HG02973 (cell line): ENCODE results near the gene PSMG2.
"Not testable (repeated sequence)": the region's sequence is repeated elsewhere in the genome, so short reads cannot be mapped to it uniquely, and the experiment has no call there.

Experiments used
- ATAC-seq: cut with Tn5 transposase; IDR thresholded peaks from one replicate; pipeline ENCODE4 v1.9.1; 2021; ENCODE audit warnings: moderate library complexity; ENCODE audit not compliant: unreplicated experiment

PSMG2 gene

DNA sequence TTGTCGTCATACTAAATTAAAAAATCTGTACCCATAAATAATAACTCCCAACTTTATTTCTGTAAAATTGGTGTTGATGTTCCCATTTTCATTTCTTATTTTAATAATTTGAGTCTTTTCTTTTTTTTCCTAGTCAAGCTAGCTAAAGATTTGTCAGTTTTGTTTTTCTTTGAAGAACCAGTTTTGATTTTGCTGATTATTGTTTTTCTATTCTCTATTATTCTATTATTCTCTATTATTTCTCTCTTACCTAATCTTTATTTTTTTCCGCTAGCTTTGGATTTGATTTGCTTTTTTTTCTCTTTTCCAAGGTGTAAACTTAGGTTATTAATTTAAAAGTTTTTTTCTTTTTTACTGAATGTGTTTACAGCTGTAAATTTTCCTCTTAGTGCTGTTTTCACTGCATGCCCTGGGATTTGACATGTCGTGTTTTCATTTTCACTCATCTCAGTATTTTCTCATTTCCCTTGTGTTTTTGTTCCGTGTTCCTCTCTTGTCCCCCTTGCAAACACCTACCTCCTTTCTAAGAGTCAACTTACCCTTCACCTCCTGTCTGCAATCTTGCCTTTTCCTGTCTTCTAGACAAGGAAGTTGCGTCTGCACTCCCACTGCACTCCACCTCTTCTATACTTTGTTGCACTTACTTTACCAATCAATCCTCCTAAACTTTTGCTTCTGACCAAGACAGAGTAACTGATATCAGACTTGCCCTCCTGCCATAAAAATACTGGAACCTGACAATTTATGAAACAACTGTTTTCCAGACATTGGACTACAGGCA lies 18.8 kb downstream of the PSMG2 start:
- no peak for ATAC-seq

DNA sequence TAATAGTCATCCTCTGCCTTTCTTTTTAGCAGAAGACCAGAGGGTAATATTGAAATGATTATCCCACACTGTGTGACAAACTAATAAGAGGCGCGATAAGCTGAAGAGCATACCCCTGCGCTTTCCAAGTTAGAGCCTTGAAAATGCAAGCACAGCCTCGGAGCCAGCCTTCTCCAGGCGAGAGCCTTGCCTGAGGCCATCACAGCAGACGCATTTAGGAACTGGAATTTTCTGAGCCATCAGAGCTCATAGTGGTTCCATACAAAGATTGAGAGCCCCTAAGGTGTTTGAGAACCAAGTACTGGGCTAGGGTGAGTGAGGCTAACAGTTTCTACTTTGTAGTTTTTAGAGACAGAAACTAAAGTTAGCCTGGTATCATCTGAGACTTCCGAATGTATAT lies 19.9 kb downstream of the PSMG2 start:
- ATAC-seq: no peak

DNA sequence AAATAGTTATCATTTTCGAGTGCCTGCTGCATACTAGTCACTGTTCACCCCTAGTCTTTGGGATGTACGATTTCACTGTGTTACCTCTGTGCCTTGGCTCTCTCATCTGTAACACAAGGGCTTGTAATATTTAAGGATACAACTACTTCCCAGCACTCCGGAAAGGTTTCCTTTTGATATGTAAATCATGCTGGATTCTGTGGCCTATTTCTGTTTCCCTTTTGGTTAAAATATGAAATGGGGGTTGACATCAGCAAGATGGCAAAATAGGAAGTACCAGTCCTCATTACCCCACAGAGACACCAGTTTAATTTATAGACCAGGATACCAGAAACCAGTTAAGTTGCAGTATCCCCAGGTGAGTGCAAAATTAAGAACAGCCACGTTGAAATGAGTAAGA lies 23.5 kb downstream of the PSMG2 start:
- ATAC-seq: no peak

DNA sequence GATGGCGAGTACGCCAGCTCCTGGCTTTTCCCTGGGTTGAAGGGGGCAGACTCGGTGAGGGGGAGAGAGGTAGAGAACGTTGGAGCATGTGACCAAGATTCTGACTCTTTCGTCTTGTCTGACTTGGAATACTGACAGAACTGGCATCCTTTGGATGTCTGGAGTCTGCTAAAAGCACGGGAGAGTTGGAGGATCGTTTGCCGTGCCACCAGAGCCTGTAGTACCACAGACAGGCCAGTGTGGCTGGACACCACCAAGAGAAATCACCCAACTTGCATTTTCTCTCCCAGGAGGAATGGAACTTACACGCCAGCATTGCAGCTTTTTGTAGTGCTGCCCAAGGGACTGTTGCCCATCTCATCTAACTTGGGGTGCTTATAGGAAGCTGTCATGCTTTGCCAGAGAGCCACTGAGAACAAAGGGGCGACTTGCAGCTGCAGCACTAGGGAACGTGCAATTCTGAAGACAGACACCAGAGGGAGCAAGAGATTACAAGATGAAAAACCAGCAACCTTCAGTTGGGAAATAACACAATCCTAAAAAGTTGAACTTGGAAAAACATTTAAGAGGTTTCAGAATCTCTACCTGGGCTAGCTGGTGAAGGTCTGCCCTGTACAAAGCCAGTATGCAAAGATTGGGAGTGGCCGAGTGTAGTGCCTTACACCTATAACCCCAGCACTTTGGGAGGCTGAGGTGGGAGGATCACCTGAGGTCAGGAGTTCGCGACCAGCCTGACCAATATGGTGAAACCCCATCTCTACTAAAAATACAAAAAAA lies 24.1 kb downstream of the PSMG2 start:
- ATAC-seq: no peak

DNA sequence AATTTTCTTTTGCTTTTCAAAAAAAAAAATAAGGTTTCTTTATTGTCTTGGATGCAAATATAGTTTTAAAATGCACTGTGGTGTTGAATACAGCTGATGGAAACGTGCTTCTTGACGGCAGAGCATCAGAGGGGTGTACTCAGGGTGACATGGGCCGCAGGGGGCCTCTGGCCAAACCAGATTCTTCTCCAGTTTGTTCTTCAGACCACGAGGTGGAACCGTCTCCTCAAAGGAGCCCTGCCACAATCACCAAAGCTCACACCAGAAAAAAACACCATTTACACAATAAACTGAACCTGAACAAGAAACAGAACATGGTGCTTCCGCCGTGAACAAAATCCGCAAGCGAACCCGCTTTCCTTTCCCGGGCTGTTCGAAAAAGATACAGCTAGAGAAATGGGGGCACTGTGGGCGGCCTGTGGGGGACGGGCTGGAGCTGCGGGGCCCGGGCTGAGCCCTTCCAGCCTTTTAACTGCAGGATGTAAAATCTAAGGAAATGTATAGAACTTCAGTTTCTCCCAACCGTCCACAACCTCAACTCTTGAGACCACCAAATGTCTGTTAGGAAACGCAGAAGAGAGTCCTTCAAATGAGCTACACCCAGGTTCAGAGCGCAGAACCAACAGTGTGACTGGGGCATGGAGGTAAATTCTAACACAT lies 34.5 kb downstream of the PSMG2 start:
- no peak for ATAC-seq

DNA sequence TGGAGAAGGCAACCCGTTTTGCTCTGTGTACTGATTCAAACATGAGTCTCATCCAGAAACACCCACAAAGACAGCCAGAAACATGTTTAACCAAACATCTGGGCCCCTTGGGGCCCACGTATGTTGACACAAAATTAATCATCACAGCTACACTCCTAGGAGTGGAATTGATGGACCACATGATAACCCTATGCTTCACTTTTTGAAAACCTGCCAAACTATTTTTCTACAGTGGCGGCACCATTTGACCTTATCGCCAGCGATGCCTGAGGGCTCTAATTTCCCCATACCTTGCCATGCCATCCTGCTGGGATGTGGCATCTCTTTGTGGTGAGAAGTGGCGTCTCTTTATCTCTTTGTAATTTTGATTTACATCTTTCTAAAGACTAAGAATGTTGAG lies 38.5 kb downstream of the PSMG2 start:
- no peak for ATAC-seq

DNA sequence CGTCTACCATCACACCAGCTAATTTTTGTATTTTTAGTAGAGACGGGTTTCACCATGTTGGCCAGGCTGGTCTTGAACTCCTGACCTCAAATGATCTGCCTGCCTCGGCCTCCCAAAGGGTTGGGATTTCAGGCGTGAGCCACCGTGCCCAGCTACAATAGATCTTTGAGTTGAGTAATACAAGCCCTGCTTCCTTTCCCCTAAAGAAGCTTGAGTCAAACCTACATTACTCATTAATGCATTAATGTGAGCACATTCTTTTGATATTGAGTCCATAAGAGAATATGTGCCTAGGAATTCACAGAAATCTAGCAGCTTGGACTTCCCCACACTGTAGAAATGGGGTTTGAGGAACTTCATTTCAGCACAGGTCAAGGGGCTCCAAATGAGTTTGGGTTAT lies 39.6 kb downstream of the PSMG2 start:
- no peak for ATAC-seq

DNA sequence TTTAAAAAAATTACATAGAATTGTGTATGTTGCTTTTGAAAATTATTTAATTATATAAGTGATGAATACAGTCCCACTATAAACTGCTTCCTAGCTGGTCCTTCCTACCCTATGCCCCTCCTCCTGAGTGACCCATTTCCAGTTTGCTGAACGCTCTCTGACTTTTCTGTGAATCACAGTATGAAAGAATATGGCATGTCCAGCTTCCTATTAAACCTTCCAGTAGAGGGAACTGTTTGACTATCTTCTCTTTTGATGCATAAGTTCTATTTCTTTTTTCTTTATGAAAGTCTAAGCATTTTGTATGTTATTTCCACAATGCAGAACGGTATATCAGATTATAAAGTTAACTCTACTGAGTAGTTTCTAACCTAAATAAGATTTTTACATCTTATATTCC lies 41.3 kb downstream of the PSMG2 start:
- no peak for ATAC-seq

DNA sequence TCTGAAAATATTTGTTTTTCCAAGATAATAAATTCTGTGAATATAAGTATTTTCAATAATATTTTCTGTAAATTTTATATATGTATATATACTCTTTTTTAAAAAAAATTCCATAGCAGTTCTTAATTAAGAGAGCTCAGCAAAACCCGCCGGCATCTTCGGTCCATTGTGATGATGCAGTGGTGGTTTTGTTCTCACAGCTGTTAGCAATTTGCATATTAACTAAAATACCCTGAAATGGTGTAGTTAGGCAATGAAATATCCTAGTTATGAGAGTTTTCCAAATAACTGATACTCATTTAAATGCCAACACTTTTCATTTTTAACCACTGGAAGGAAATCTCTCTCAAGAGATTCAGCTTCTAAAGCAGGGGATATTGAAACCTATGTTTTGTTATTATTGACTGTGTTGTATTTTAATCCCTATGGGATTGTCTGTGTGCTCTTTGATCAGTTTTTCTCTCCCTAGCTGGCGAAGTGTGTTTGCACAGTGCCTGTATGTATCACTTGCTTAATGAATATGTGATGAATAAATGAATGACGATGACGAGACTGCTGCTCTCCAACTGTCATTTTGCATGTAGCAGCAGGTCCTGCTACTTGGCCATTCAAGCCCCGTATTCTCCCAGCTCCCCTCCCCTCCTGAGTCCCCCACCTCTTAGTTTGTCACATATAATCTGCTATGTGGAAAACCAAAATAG lies 42.4 kb downstream of the PSMG2 start:
- no peak for ATAC-seq

DNA sequence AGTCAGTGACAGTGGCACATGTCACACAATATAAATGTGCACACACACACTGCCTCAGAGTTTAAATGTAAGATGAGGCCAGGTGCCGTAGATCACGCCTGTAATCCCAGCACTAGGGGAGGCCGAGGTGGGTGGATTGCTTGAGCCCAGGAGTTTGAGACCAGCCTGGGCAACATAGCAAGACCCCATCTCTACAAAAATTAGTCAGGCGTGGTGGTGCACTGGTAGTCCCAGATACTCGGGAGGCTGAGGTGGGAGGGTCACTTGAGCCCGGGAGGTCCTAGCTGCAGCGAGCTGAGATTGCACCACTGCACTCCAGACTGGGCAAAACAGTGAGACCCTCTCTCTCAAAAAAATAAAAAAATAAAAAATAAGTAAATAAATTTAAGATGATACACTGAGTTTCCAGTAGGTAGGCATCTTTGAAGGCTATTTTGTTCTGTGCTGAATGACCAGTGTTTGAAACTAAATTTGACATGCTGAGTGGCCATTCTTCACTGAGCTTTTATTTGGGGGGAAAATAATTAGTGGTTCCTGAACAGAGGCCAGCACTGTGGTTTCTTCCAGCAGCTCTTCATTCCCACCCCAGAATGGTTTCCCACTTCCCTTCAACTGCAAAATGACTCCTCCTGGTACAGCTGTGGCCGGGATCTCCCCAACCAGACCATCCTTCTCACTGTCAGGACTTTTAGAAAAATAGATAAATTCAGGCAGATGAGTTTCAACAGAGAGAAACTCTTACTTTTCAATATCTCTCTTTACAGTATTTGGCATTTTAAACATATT lies 44.9 kb downstream of the PSMG2 start:
- no peak for ATAC-seq

DNA sequence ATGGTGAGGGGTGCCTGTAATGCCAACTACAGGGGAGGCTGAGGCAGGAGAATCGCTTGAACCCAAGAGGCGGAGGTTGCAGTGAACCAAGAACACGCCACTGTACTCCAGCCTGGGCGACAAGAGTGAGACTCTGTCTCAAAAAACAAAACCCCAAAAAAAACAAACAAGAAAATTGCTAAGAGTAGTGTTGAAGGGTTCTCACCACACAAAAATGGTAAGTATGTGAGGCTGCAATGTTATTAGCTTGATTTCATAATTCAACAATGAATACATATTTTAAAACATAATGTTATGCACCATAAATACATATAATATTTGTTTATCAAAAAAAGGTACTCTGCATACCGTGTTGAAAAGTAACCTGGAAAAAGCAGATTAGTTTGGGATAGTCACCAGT lies 45.8 kb downstream of the PSMG2 start:
- ATAC-seq: no peak

DNA sequence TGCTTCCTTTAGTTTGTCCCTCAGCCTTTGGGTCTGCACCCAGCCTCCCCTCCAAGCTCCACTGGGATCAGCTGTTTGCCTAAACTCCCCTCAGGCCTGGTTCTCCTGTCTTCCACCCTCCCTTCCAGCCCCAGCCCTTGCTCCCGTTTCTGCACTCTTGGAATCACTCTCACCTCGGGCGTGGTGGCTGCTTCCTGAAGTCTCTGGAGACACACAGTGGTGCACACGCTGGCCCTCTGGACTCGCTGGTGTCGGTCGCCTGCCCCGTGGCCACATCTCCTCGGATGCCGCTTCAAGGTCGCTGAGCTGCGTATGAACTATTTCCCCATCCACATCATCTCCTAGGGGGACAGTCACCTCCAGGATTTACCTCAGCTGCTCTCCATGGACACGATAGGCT lies 46.3 kb downstream of the PSMG2 start:
- no peak for ATAC-seq

DNA sequence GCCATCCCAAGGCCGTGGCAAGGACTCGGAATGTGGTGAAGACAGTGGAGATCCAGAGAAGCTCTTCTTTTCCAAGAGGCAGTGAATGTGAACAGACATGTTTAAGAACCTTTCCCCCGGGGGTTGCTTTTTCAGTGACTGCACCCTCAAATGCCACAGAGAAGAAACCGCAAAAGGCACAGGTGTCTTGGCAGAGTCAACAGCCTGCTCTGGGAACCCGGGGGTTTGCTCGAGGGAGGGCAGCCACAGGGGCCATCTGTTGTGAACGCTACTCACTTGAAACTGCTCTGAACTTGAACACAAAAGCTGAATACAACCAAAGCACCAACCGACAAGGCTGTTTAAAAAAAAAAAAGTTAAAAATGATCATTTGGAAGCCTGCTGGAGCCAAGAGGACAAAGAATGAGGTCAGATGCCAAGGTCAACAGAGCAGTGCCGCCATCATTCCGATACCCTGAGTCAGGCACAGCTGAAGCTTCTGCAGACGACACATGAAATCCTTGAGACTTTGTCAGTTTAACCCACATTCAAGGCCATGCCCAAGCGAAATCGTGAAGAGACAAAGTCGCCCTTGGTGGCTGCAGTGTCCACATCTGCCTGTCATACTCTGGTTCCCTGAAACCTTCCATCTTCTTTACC lies 47.4 kb downstream of the PSMG2 start:
- no peak for ATAC-seq

DNA sequence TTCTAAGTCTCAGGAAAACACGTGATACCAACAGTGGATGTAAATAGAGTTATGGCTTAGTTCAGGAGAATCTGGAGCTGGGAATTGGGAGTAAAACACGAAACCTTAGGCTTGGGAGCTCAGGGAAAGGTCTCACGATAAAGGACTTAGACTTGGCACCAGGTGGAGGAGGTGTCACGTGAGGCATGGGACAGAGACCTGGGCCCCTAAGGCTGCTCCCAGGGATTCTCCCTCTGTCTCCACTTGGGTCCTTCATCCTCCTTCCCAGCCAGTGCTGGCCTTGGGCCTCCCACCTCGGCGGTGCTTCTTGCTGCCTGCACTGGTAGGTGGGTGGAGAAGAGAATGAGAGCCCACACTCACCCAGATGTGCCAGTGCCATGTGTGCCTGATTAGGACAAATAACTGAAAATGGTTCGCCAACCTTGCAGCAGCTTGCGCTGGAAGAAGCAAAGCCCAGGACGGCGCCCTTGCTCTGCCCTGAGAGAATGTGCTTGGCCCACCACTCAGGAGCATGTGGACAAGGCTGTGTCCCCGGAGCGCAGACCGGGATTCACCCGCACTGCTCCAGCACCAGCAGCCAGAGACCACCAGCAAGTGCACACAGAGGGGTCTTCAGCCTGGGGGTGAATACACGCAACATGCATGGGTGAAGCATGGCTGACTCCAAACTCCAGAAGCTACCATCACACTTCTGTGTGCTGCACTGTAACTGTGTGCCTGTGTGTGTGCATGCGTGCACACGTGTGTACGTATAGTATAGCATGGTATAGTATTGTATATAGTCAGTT lies 48.1 kb downstream of the PSMG2 start:
- no peak for ATAC-seq

DNA sequence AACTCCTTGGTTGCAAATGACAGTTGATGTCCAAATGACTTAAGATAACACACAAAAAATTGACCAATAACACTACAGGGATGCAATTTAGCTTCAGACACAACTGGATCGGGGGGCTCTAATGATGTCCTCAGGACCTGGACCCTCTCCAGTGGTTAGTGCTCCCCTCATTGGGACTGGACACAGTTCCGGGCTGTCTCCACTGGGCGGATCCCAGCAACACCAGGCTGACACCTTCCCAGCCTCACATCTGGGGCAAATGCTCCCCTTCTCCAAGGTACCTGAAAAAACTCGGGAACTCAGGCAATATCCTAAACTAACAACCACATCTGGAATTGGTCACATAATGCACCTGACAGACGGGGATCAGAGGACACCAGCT lies 48.7 kb downstream of the PSMG2 start:
- ATAC-seq: no peak

DNA sequence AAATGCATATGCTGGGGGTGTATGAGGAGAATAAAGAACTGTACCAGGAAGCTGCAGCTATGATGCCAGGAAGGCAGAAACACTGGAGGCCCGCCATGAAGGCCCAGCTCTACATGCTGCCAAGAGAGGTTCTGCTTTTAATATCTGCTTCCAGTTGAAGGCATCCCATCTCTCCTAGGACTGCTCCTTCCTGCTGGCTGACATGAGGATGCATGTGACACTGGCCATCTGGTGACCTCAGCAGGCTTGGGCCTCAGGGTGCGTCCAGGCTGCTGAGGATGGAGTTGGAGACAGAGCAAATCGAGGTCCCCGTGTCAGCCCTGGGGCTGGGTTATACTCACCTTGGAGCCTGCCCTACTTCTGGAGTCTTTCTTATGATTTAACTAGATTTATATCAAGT lies 49.0 kb downstream of the PSMG2 start:
- no peak for ATAC-seq

DNA sequence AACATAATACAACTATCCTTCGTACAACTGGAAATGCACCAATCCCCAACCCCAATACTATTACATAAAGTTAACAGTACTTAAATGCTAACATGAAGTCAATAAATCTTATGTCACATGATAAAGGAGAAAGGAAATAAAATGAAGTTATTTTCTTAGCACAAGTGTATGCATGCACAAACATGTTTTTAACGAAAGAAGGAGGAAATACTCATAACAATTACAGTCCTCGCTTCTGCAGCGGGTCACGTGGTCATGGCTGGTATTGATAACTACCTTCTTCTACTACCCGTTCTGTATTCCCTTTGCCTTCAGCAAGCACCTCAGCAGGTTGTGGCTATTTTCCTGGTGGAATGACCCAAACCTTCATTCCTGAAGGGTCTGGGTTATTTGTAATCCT lies 51.7 kb downstream of the PSMG2 start:
- no peak for ATAC-seq

DNA sequence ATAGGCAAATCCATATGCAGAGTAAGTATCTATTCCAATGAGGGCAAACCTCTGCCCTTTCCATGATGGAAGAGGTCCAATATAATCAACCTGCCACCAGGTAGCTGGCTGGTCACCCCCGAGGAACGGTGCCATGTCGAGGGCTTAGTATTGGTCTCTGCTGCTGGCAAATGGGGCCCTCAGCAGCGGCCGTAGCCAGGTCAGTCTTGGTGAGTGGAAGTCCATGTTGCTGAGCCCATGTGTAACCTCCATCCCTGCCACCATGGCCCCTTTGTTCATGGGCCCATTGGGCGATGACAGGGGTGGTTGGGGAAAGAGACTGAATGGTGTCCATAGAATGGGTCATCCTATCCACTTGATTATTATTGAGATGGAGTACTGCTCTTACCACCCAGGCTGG lies 52.8 kb downstream of the PSMG2 start:
- not testable (repeated sequence) for ATAC-seq

DNA sequence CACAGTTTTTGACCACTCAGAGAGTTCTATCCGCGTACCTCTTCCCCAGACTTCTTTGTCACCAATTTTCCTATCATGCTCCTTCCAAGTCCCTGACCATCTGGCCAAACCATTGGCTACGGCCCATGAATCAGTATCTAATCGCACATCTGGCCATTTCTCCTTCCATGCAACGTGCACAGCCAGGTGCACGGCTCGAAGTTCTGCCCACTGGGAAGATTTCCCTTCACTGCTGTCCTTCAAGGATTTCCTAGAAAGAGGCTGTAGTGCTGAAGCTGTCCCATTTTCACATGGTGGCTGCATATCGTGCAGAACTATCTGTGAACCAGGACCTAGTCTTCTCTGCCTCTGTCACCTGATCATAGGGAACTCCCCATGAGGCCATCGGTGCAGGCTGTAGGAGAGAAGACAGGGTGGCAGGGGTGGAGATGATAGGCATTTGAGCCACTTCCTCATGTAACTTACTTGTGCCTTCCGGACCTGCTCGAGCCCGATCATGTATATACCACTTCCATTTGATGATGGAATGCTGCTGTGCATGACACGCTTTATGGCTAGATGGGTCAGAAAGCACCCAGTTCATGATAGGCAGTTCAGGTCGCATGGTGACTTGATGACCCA lies 53.9 kb downstream of the PSMG2 start:
- not testable (repeated sequence) for ATAC-seq
